WTC11 (cell line): ENCODE data around the gene ADD2. TPM values are rescaled to one million over a fixed set of nuclear protein-coding genes. Genes with fewer than 3 reads are reported as not detected.

Experiments used
- ATAC-seq: fragments of 200-7000 bp; cut with Tn5 transposase; 2 replicates; pipeline ENCODE4 v1.10.0; 2021; ENCODE audit warnings: mild to moderate bottlenecking, moderate library complexity
- CTCF ChIA-PET: fragments of 300-600 bp; sonication (Branson Sonifier 250); formaldehyde crosslinking; loops from one replicate; lab custom pipeline; 2021; ENCODE audit warnings: antibody characterized with exemption; lab: Charles Lee
- POLR2A ChIA-PET: fragments of 350-600 bp; sonication (Branson Sonifier 250); formaldehyde crosslinking; loops from one replicate; lab custom pipeline; 2021; ENCODE audit warnings: antibody characterized with exemption; lab: Charles Lee
- DNase-seq: peaks from one replicate; pipeline ENCODE4 v3.0.0; 2021; ENCODE audit warnings: low spot score
- H3K27ac Mint-ChIP-seq: 2 replicates; pipeline ENCODE4 v1.8.0; 2021; ENCODE audit warnings: mixed read lengths
- H3K27me3 Mint-ChIP-seq: 2 replicates; pipeline ENCODE4 v1.8.0; 2021; ENCODE audit warnings: low read depth, mild to moderate bottlenecking, moderate library complexity, mixed read lengths
- H3K36me3 Mint-ChIP-seq: 2 replicates; pipeline ENCODE4 v1.8.0; 2021; ENCODE audit warnings: mixed read lengths
- H3K4me1 Mint-ChIP-seq: 2 replicates; pipeline ENCODE4 v1.8.0; 2022; ENCODE audit warnings: mixed read lengths
- H3K4me3 Mint-ChIP-seq: 2 replicates; pipeline ENCODE4 v1.8.0; 2021; ENCODE audit warnings: mild to moderate bottlenecking, moderate library complexity, mixed read lengths
- H3K9me3 Mint-ChIP-seq: 2 replicates; pipeline ENCODE4 v1.8.0; 2021; ENCODE audit warnings: mixed read lengths
- CDX4 ChIP-seq: fragments of 250-450 bp; sonication (Bioruptor Pico); IDR thresholded peaks from 2 replicates; pipeline ENCODE4 v1.9.0; 2021; ENCODE audit warnings: moderate library complexity, mild to moderate bottlenecking, inconsistent platforms, borderline replicate concordance
- E2F4 ChIP-seq: sonication (generic); formaldehyde crosslinking; IDR thresholded peaks from 2 replicates; pipeline ENCODE4 v1.8.1; 2022; ENCODE audit warnings: low read depth, mild to moderate bottlenecking, moderate library complexity, missing genetic modification reagents, borderline replicate concordance
- EMX1 ChIP-seq: fragments of 250-450 bp; sonication (Bioruptor Pico); IDR thresholded peaks from 2 replicates; pipeline ENCODE4 v1.8.0; 2021; ENCODE audit warnings: mild to moderate bottlenecking
- ERG ChIP-seq: fragments of 250-450 bp; sonication (Bioruptor Pico); IDR thresholded peaks from 2 replicates; pipeline ENCODE4 v1.8.0; 2021; ENCODE audit warnings: mild to moderate bottlenecking
- GRHL2 ChIP-seq: fragments of 250-450 bp; sonication (Bioruptor Pico); IDR thresholded peaks from 2 replicates; pipeline ENCODE4 v1.8.0; 2022; ENCODE audit warnings: mild to moderate bottlenecking, moderate library complexity; ENCODE audit not compliant: insufficient replicate concordance, severe bottlenecking
- MAX ChIP-seq: sonication (generic); formaldehyde crosslinking; IDR thresholded peaks from 2 replicates; pipeline ENCODE4 v1.8.0; 2022; ENCODE audit warnings: mild to moderate bottlenecking, missing genetic modification reagents
- PRDM15 ChIP-seq: sonication (generic); formaldehyde crosslinking; IDR thresholded peaks from 2 replicates; pipeline ENCODE4 v1.8.0; 2022; ENCODE audit warnings: missing genetic modification reagents
- SOX15 ChIP-seq: fragments of 250-450 bp; sonication (Bioruptor Pico); IDR thresholded peaks from 2 replicates; pipeline ENCODE4 v1.9.0; 2021; ENCODE audit warnings: mild to moderate bottlenecking
- SP1 ChIP-seq: sonication (generic); formaldehyde crosslinking; conservative IDR thresholded peaks from 2 replicates; pipeline ENCODE4 v1.8.1; 2022; ENCODE audit warnings: missing genetic modification reagents
- TEAD1 ChIP-seq: sonication (generic); formaldehyde crosslinking; IDR thresholded peaks from 2 replicates; pipeline ENCODE4 v1.8.0; 2022; ENCODE audit warnings: mild to moderate bottlenecking, missing genetic modification reagents
- USF2 ChIP-seq: sonication (generic); formaldehyde crosslinking; IDR thresholded peaks from 2 replicates; pipeline ENCODE4 v1.8.1; 2023; ENCODE audit warnings: mild to moderate bottlenecking, missing genetic modification reagents, moderate library complexity
- ZNF317 ChIP-seq: sonication (generic); formaldehyde crosslinking; IDR thresholded peaks from 2 replicates; pipeline ENCODE4 v1.8.1; 2023; ENCODE audit warnings: low read depth, mild to moderate bottlenecking, moderate library complexity, missing genetic modification reagents, borderline replicate concordance
- ZNF423 ChIP-seq: fragments of 250-450 bp; sonication (Bioruptor Pico); IDR thresholded peaks from 2 replicates; pipeline ENCODE4 v2.1.2; 2022; ENCODE audit warnings: mild to moderate bottlenecking, moderate library complexity
- total RNA-seq: library from RNA; stranded (reverse); gene quantifications from 3 replicates; pipeline ENCODE4 v1.2.3, GENCODE V29; 2021
- TF ChIP-seq, protein P1 (sequence below): sonication (generic); formaldehyde crosslinking; IDR thresholded peaks from 2 replicates; pipeline ENCODE4 v1.8.1; 2022; ENCODE audit warnings: mild to moderate bottlenecking, moderate library complexity, missing genetic modification reagents
- TF ChIP-seq, protein P2 (sequence below): sonication (generic); formaldehyde crosslinking; IDR thresholded peaks from 2 replicates; pipeline ENCODE4 v1.8.1; 2022; ENCODE audit warnings: mild to moderate bottlenecking, missing genetic modification reagents, moderate library complexity, borderline replicate concordance
- TF ChIP-seq, protein P3 (sequence below): fragments of 250-450 bp; sonication (Bioruptor Pico); IDR thresholded peaks from 2 replicates; pipeline ENCODE4 v1.9.0; 2021; ENCODE audit warnings: mild to moderate bottlenecking
- TF ChIP-seq, protein P4 (sequence below): fragments of 250-450 bp; sonication (Bioruptor Pico); IDR thresholded peaks from 2 replicates; pipeline ENCODE4 v2.1.2; 2022; ENCODE audit warnings: mild to moderate bottlenecking, moderate library complexity

Gene ADD2
- total RNA-seq, 1 experiment from 2014 or later: 196 TPM

DNA sequence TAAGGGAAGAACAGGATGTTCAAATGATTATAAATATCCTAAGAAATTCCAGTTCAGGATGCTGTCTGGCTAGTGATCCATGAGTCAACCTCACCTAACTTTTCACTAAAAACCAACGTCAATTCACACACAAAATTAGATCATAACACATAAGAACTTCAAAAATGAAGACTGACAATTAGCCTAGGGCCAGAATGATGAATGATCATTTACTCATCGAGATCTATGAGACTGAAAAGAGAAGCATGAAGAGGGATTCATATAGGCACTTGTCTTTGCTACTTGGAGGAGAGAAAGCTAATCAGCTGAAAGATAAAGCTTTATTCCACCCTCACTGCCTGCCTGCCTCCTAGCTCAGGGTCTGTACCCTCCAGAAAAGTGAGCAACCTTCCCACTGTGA, 29.8 kb downstream of the ADD2 start:
- H3K27me3 Mint-ChIP-seq: no peaks in the 10 kb centered on the region
- no peak for DNase-seq

DNA sequence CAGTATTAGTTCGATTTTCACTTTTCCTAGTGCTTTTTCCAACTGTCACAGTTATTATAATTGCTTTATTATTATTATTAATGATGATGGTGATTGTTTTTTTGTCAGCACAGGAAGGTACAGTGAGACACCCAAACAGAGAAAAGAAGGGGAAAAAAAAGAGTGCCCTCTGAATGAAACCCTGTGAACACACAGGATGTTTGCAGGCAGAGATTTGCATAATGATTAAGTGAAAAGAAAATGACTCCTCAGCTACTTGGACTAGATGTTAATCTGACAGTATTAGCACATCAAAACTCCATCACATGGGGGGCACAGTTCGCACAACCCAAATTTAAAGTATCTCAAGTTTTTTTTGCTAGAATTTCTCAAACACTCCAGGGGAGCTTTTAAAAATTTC, 32.9 kb downstream of the ADD2 start:
- H3K36me3 Mint-ChIP-seq: peaks cover 4% of the 10 kb centered on the region; the same call in 1 of the 2 replicates
- CTCF ChIA-PET: interaction anchor here (1.2 to 2.7 kb wide), 3 partner anchors 33 to 50 kb away, joined by 3 to 17 read pairs (median 5); partner anchors contain the start of gene ADD2
- no peak for DNase-seq
- no peaks in the 10 kb centered on the region for H3K27me3 Mint-ChIP-seq
- peaks cover 3% of the 10 kb centered on the region; the same call in 1 of the 2 replicates for H3K9me3 Mint-ChIP-seq
- POLR2A ChIA-PET: no interaction called here
- H3K4me1 Mint-ChIP-seq: peaks cover 84% of the 10 kb centered on the region
- H3K27ac Mint-ChIP-seq: peak overlapping the region; percentile 95
- no peak; the same call in 1 of the 2 replicates for ATAC-seq
- H3K4me3 Mint-ChIP-seq: peak overlapping the region; percentile 57
- TF ChIP-seq TEAD1 (no peak), ZNF423 (no peak), SP1 (CRISPR knock-in tag) (no peak), PRDM15 (CRISPR knock-in tag) (no peak), E2F4 (no peak), SOX15 (CRISPR knock-in tag) (no peak), CDX4 (CRISPR knock-in tag) (no peak), MAX (no peak), ERG (CRISPR knock-in tag) (no peak), EMX1 (no peak), ZNF317 (CRISPR knock-in tag) (no peak), GRHL2 (CRISPR knock-in tag) (no peak), USF2 (CRISPR knock-in tag) (no peak)
- TF ChIP-seq, protein P1, sequence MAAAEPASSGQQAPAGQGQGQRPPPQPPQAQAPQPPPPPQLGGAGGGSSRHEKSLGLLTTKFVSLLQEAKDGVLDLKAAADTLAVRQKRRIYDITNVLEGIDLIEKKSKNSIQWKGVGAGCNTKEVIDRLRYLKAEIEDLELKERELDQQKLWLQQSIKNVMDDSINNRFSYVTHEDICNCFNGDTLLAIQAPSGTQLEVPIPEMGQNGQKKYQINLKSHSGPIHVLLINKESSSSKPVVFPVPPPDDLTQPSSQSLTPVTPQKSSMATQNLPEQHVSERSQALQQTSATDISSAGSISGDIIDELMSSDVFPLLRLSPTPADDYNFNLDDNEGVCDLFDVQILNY (CRISPR knock-in tag): no peak
- TF ChIP-seq, protein P2, sequence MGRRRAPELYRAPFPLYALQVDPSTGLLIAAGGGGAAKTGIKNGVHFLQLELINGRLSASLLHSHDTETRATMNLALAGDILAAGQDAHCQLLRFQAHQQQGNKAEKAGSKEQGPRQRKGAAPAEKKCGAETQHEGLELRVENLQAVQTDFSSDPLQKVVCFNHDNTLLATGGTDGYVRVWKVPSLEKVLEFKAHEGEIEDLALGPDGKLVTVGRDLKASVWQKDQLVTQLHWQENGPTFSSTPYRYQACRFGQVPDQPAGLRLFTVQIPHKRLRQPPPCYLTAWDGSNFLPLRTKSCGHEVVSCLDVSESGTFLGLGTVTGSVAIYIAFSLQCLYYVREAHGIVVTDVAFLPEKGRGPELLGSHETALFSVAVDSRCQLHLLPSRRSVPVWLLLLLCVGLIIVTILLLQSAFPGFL (CRISPR knock-in tag): no peak

More for the DNA sequence above, 29.8 kb downstream of the ADD2 start:
- peaks cover 4% of the 10 kb centered on the region; the same call in 1 of the 2 replicates for H3K36me3 Mint-ChIP-seq
- CTCF ChIA-PET: no interaction called here
- H3K4me1 Mint-ChIP-seq: peaks cover 71% of the 10 kb centered on the region
- H3K4me3 Mint-ChIP-seq: no peak overlapping the region
- peak overlapping the region; percentile 15; the same call in 1 of the 2 replicates for H3K27ac Mint-ChIP-seq
- POLR2A ChIA-PET: no interaction called here
- no peak for ATAC-seq
- TF ChIP-seq, protein P3, sequence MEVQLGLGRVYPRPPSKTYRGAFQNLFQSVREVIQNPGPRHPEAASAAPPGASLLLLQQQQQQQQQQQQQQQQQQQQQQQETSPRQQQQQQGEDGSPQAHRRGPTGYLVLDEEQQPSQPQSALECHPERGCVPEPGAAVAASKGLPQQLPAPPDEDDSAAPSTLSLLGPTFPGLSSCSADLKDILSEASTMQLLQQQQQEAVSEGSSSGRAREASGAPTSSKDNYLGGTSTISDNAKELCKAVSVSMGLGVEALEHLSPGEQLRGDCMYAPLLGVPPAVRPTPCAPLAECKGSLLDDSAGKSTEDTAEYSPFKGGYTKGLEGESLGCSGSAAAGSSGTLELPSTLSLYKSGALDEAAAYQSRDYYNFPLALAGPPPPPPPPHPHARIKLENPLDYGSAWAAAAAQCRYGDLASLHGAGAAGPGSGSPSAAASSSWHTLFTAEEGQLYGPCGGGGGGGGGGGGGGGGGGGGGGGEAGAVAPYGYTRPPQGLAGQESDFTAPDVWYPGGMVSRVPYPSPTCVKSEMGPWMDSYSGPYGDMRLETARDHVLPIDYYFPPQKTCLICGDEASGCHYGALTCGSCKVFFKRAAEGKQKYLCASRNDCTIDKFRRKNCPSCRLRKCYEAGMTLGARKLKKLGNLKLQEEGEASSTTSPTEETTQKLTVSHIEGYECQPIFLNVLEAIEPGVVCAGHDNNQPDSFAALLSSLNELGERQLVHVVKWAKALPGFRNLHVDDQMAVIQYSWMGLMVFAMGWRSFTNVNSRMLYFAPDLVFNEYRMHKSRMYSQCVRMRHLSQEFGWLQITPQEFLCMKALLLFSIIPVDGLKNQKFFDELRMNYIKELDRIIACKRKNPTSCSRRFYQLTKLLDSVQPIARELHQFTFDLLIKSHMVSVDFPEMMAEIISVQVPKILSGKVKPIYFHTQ (CRISPR knock-in tag): no peak
- TF ChIP-seq, protein P4, sequence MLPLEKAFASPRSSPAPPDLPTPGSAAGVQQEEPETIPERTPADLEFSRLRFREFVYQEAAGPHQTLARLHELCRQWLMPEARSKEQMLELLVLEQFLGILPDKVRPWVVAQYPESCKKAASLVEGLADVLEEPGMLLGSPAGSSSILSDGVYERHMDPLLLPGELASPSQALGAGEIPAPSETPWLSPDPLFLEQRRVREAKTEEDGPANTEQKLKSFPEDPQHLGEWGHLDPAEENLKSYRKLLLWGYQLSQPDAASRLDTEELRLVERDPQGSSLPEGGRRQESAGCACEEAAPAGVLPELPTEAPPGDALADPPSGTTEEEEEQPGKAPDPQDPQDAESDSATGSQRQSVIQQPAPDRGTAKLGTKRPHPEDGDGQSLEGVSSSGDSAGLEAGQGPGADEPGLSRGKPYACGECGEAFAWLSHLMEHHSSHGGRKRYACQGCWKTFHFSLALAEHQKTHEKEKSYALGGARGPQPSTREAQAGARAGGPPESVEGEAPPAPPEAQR (CRISPR knock-in tag): no peak
- H3K9me3 Mint-ChIP-seq: peaks cover 3% of the 10 kb centered on the region; the same call in 1 of the 2 replicates
